Uterus (tissue), 2 donors: ENCODE data around the gene MAML2.

Source experiments
- CTCF ChIP-seq, 4 experiments: fragments of 200-600 bp in 2 of 4; fragments of 450-650 bp in 2 of 4; sonication (generic) in 2 of 4; IDR thresholded peaks; one replicate each; pipeline ENCODE4 v1.5.1; 2016 to 2019; ENCODE audit warnings: antibody characterized with exemption in 4 of 4, mild to moderate bottlenecking in 2 of 4, moderate library complexity in 1 of 4
- POLR2A ChIP-seq, 2 donors: fragments of 450-650 bp; IDR thresholded peaks; one replicate each; pipeline ENCODE4 v1.6.1; 2016; ENCODE audit warnings: antibody characterized with exemption in 2 of 2, mild to moderate bottlenecking in 1 of 2, moderate library complexity in 1 of 2

GRCh38 chr11:96246718-96247552 is 96.1 kb downstream of the MAML2 start:
- TF ChIP-seq CTCF (IDR thresholded peaks at IDR 0.05) (no peak), POLR2A (IDR thresholded peaks at IDR 0.05) (no peak)
